Neutrophil (primary cell): ENCODE data around the gene CMC1.

Experiments
- H3K27ac ChIP-seq: fragments of 200-600 bp; sonication (generic); 2 replicates; pipeline ENCODE4 v1.5.1; 2016; ENCODE audit warnings: mild to moderate bottlenecking, moderate library complexity
- H3K27me3 ChIP-seq: fragments of 200-600 bp; sonication (generic); 2 replicates; pipeline ENCODE4 v1.6.0; 2016; ENCODE audit warnings: mild to moderate bottlenecking
- H3K36me3 ChIP-seq: fragments of 200-600 bp; sonication (generic); 2 replicates; pipeline ENCODE4 v1.5.1; 2017
- H3K4me1 ChIP-seq, 2 experiments: fragments of 200-600 bp in 1 of 2; sonication (generic) in 1 of 2; 1 replicate in 1 of 2; 2 replicates in 1 of 2; pipeline versions ENCODE4 v1.5.1 to v1.6.1; 2013 to 2016; ENCODE audit warnings: low read depth in 1 of 2, low read length in 1 of 2, mild to moderate bottlenecking in 1 of 2, moderate library complexity in 1 of 2; ENCODE audit not compliant: control insufficient read depth in 1 of 2, insufficient read depth in 1 of 2
- H3K4me3 ChIP-seq, 2 experiments: fragments of 200-600 bp in 1 of 2; sonication (generic) in 1 of 2; 1 replicate in 1 of 2; 2 replicates in 1 of 2; pipeline ENCODE4 v1.5.1; 2013 to 2016; ENCODE audit warnings: low read depth in 1 of 2, low read length in 1 of 2, mild to moderate bottlenecking in 1 of 2, moderate library complexity in 1 of 2
- H3K9me3 ChIP-seq: fragments of 200-600 bp; sonication (generic); 2 replicates; pipeline ENCODE4 v1.5.1; 2016
- CTCF ChIP-seq: fragments of 200-600 bp; sonication (generic); IDR thresholded peaks from 2 replicates; pipeline ENCODE4 v1.5.1; 2016; ENCODE audit warnings: antibody characterized with exemption

Gene CMC1

DNA sequence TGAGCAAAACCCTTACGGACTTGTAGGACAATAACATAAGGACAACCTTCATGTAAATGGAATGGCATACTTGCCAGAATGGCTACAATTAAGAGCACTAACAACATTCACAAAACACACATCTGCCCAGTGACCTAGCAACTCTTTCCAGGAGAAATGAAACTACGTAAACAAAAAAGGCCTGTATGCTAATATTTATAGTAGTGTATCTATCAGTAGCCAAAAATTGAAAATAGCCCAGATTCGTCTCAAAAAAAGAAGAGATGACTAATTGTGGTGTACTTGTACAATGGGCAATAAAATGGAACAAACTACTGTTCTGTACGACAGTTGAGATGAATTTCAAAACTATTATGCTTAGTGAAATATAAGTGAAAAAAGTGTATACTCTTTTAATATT is 38.4 kb downstream of the CMC1 start:
- Histone ChIP-seq H3K4me1 (no peaks in the 10 kb centered on the region), H3K27ac (no peak overlapping the region), H3K27me3 (no peaks in the 10 kb centered on the region), H3K9me3 (no peaks in the 10 kb centered on the region), H3K4me3 (no peak overlapping the region), H3K36me3 (no peaks in the 10 kb centered on the region)
- no peak for TF ChIP-seq CTCF

DNA sequence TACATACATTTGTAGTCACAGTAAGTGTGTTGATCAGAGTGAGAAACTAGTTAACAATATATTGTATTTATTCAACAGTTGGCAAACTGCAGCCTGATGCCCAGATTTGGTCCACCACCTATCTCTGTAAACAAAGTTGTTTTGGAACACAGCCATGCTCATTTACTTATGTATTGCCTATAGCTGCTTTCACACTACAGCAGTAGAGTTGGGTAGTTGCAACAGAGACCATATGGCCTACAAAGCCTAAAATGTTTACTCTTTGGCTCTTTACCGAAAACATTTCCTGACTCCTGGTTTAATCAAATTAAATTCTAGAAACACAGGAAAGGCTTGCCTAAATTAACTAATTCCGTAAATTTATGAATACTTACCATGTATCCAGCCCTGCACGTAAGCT is 39.4 kb downstream of the CMC1 start:
- no peaks in the 10 kb centered on the region for H3K9me3 ChIP-seq
- no peaks in the 10 kb centered on the region for H3K27me3 ChIP-seq
- H3K27ac ChIP-seq = no peak overlapping the region
- no peak for TF ChIP-seq CTCF
- no peaks in the 10 kb centered on the region for H3K36me3 ChIP-seq
- H3K4me1 ChIP-seq = no peaks in the 10 kb centered on the region
- no peak overlapping the region for H3K4me3 ChIP-seq

DNA sequence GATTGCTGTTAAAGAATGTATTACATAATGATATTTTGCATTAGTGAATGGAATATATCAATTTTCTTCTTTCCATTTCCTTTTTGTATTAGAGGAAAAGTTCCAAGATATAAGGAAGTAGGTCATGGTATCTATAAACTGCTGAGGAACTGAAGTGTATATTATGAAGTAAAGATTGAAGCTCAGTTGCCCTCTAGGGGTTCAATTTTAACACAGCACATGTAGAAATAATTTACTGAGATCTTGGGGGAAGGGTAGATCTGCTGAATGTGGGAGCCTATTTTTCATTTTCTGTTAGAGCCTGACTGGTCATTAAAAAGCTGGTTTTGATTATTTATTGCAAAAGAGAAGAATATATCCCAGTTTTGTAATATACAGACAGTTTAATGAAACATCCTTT is 45.2 kb downstream of the CMC1 start:
- Histone ChIP-seq H3K9me3 (no peaks in the 10 kb centered on the region), H3K27ac (no peak overlapping the region), H3K4me1 (no peaks in the 10 kb centered on the region), H3K4me3 (no peak overlapping the region), H3K27me3 (no peaks in the 10 kb centered on the region), H3K36me3 (no peaks in the 10 kb centered on the region)
- TF ChIP-seq CTCF = no peak

- Histone ChIP-seq H3K9me3 (no peaks in the 10 kb centered on the region), H3K27me3 (no peaks in the 10 kb centered on the region), H3K36me3 (no peaks in the 10 kb centered on the region), H3K4me1 (no peaks in the 10 kb centered on the region), H3K4me3 (no peak overlapping the region), H3K27ac (no peak overlapping the region)
- TF ChIP-seq CTCF = no peak
These were observed 45.6 kb downstream of the CMC1 start for GRCh38 chr3:28287046-28287445.

GRCh38 chr3:28290863-28291300 is 49.5 kb downstream of the CMC1 start:
- Histone ChIP-seq H3K36me3 (no peaks in the 10 kb centered on the region), H3K27ac (no peak overlapping the region), H3K9me3 (no peaks in the 10 kb centered on the region), H3K27me3 (no peaks in the 10 kb centered on the region), H3K4me1 (no peaks in the 10 kb centered on the region), H3K4me3 (no peak overlapping the region)
- no peak for TF ChIP-seq CTCF

GRCh38 chr3:28291577-28291976 is 50.2 kb downstream of the CMC1 start:
- H3K36me3 ChIP-seq = no peaks in the 10 kb centered on the region
- no peak overlapping the region for H3K4me3 ChIP-seq
- no peaks in the 10 kb centered on the region for H3K27me3 ChIP-seq
- no peaks in the 10 kb centered on the region for H3K4me1 ChIP-seq
- no peak overlapping the region for H3K27ac ChIP-seq
- no peaks in the 10 kb centered on the region for H3K9me3 ChIP-seq
- TF ChIP-seq CTCF = no peak
